Measurements from ENCODE around the gene CLEC20A.

- TF ChIP-seq CTCF (IDR thresholded peaks at IDR 0.05) = no peak
- TF ChIP-seq EP300 (IDR thresholded peaks at IDR 0.05) = no peak
Observed at GRCh38 chr1:178483251-178483957, 13.4 kb downstream of the CLEC20A start.
